SK-N-MC (cell line): ENCODE measurements around the gene TMED10.

Experiments
- DNase-seq: peaks from one replicate; pipeline ENCODE4 v3.0.0-alpha.2; 2011; ENCODE audit warnings: low read depth, low spot score
- H3K27ac ChIP-seq: fragments of 200-600 bp; sonication (generic); 2 replicates; pipeline ENCODE4 v1.5.1; 2016; ENCODE audit warnings: mixed run types
- H3K36me3 ChIP-seq: fragments of 200-600 bp; sonication (generic); 2 replicates; pipeline ENCODE4 v1.6.1; 2017; ENCODE audit warnings: antibody characterized with exemption, low read length, mixed read lengths; ENCODE audit not compliant: insufficient read depth
- H3K4me3 ChIP-seq: fragments of 200-600 bp; sonication (generic); 2 replicates; pipeline ENCODE4 v1.5.1; 2016
- H3K9ac ChIP-seq: fragments of 200-600 bp; sonication (generic); 2 replicates; pipeline ENCODE4 v1.8.0; 2017; ENCODE audit warnings: mixed run types, mixed read lengths; ENCODE audit not compliant: insufficient read length
- H3K9me3 ChIP-seq: fragments of 200-600 bp; sonication (generic); 2 replicates; pipeline ENCODE4 v1.6.1; 2017; ENCODE audit warnings: low read depth, mild to moderate bottlenecking, antibody characterized with exemption, low read length, moderate library complexity, mixed read lengths
- EZH2 ChIP-seq: fragments of 200-600 bp; sonication (generic); IDR thresholded peaks from one replicate; pipeline ENCODE4 v1.6.1; 2017; ENCODE audit warnings: antibody characterized with exemption
- FOXP2 ChIP-seq: optimal IDR thresholded peaks from 2 replicates; pipeline ENCODE3; 2011; ENCODE audit warnings: mild to moderate bottlenecking, moderate library complexity; ENCODE audit not compliant: insufficient read depth; ENCODE audit errors: extremely low read length, control extremely low read depth
- POLR2AphosphoS5 ChIP-seq: IDR thresholded peaks from 2 replicates; pipeline ENCODE4 v1.6.1; 2012; ENCODE audit warnings: mild to moderate bottlenecking, low read depth, low read length, borderline replicate concordance

TMED10 gene

GRCh38 chr14:75200451-75200850, 24.0 kb upstream of the TMED10 start:
- Histone ChIP-seq H3K4me3 (no peak overlapping the region), H3K9ac (no peak overlapping the region), H3K36me3 (no peaks in the 10 kb centered on the region), H3K9me3 (no peaks in the 10 kb centered on the region), H3K27ac (no peak overlapping the region)
- no peak for TF ChIP-seq FOXP2
- no peak for TF ChIP-seq POLR2AphosphoS5
- TF ChIP-seq EZH2: no peak
- no peak for DNase-seq

GRCh38 chr14:75198291-75198933, 22.0 kb upstream of the TMED10 start:
- peak overlapping the region; percentile 68; the same call in 1 of the 2 replicates for H3K27ac ChIP-seq
- H3K36me3 ChIP-seq: no peaks in the 10 kb centered on the region
- peak overlapping the region; percentile 20; the same call in 1 of the 2 replicates for H3K4me3 ChIP-seq
- no peak overlapping the region for H3K9ac ChIP-seq
- no peaks in the 10 kb centered on the region for H3K9me3 ChIP-seq
- DNase-seq: no peak
- TF ChIP-seq EZH2 (no peak), POLR2AphosphoS5 (no peak), FOXP2 (no peak)

- no peaks in the 10 kb centered on the region for H3K9me3 ChIP-seq
- H3K9ac ChIP-seq: no peak overlapping the region
- no peak overlapping the region for H3K4me3 ChIP-seq
- DNase-seq: no peak
- TF ChIP-seq POLR2AphosphoS5: no peak
- TF ChIP-seq FOXP2: no peak
- TF ChIP-seq EZH2: no peak
- no peaks in the 10 kb centered on the region for H3K36me3 ChIP-seq
- H3K27ac ChIP-seq: no peak overlapping the region
Observed at GRCh38 chr14:75197338-75197737, 20.9 kb upstream of the TMED10 start.

DNA sequence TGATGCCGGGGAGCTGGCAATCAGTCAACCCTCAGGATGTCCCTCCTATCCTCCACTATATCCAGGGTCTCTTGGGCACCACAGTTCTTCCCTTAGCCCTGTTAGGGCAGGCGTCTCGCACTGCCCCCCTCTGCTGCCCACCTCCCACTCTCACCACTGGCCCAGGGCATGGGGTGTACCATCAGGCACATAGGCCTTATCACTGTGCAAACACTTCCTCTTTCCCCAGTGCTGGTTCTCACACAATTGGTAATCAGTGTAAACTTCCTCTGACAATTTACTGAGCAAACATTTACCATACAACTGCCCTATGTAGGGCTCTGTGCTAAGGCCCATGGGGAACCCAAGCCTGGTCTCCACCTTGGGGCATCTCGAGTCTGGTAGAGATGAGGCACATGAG, 20.1 kb upstream of the TMED10 start:
- no peak for TF ChIP-seq POLR2AphosphoS5
- no peak for TF ChIP-seq FOXP2
- TF ChIP-seq EZH2: no peak
- Histone ChIP-seq H3K9me3 (no peaks in the 10 kb centered on the region), H3K36me3 (no peaks in the 10 kb centered on the region), H3K4me3 (no peak overlapping the region), H3K9ac (no peak overlapping the region), H3K27ac (no peak overlapping the region)
- no peak for DNase-seq

DNA sequence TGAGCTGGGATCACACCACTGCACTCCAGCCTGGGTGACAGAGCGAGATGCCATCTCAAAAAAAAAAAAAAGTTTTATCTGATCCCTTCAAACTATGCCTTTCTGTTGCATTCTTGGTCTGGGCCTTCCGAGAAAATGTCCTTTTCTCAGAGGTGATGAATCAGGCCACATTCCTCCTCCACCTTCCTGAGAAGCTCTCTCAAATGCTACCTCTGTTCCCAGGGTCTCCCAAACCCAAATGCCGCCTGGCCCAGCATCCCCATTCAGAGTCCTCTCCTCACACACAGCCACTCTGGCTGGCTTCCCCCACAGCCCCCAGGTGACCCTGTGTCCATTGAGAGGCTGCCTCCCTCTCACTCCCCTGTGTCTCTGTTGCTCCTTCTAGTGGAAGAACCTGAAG, 19.7 kb upstream of the TMED10 start:
- Histone ChIP-seq H3K9me3 (no peaks in the 10 kb centered on the region), H3K9ac (no peak overlapping the region), H3K4me3 (no peak overlapping the region), H3K36me3 (no peaks in the 10 kb centered on the region), H3K27ac (no peak overlapping the region)
- TF ChIP-seq EZH2 (no peak), POLR2AphosphoS5 (no peak), FOXP2 (no peak)
- DNase-seq: no peak

- Histone ChIP-seq H3K4me3 (no peak overlapping the region), H3K27ac (no peak overlapping the region), H3K9ac (no peak overlapping the region), H3K9me3 (no peaks in the 10 kb centered on the region), H3K36me3 (no peaks in the 10 kb centered on the region)
- no peak for TF ChIP-seq EZH2
- TF ChIP-seq FOXP2: no peak
- no peak for TF ChIP-seq POLR2AphosphoS5
- DNase-seq: no peak
Observed at GRCh38 chr14:75191100-75191499, 14.7 kb upstream of the TMED10 start.

DNA sequence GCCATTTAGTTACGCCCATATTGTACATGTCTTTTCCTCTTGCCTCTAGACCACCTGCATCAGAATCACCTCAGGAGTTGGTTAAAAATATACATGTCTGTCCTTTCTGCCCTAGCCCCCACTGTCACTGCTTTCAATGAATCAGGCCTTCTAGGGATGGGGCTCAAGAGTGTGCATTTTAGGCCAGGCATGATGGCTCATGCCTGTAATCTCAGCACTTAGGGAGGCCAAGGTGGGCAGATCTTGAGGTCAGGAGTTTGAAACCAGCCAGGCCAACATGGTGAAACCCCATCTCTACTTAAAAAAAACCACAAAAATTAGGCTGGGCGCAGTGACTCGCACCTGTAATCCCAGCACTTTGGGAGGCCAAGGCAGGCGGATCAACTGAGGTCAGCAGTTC, 13.6 kb upstream of the TMED10 start:
- no peak overlapping the region for H3K9ac ChIP-seq
- TF ChIP-seq FOXP2: no peak
- no peak for TF ChIP-seq POLR2AphosphoS5
- TF ChIP-seq EZH2: no peak
- DNase-seq: no peak
- no peak overlapping the region for H3K27ac ChIP-seq
- no peak overlapping the region for H3K4me3 ChIP-seq
- no peaks in the 10 kb centered on the region for H3K36me3 ChIP-seq
- no peaks in the 10 kb centered on the region for H3K9me3 ChIP-seq

DNA sequence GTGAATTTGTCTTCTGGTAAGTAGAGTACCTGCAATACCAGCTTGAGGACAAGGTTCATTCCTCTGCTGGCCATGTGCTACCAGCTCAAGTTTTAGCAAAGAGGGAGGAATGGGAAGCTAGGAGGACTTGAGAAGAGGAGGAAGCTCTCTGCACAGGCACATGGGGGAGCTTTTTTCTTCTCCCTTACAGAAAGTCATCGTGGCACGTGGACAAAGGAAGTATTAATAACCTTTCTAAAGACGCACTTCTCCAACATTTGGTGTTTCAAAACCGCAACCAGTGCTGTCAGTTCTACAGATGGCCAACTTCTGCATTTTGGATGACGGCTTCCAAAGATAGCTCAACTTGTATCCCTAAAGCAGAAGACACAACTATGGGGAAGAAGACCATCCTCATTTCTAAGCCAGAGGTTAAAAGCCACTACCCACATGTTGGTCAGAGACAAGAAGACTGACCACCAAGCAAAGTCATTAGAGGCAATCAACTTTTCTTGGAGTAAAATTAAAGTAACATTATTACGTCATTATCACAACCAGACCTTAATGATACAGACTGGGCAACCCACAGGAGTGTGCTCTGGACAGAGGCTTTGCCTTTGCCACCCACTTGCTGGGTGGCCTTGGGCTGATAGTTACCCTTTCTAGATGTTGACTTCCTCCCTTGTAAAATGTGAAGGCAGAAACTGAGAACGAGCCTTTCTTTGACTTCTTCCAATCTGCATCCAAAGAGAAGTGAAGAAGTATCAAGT, 12.3 kb upstream of the TMED10 start:
- Histone ChIP-seq H3K4me3 (no peak overlapping the region), H3K27ac (no peak overlapping the region), H3K9me3 (no peaks in the 10 kb centered on the region), H3K9ac (no peak overlapping the region), H3K36me3 (no peaks in the 10 kb centered on the region)
- TF ChIP-seq FOXP2: no peak
- no peak for TF ChIP-seq POLR2AphosphoS5
- no peak for TF ChIP-seq EZH2
- no peak for DNase-seq
